ENCODE measurements around the gene ZNF320. TPM values are rescaled to one million over a fixed set of nuclear protein-coding genes. Genes with fewer than 3 reads are reported as not detected.

ZNF320 gene
- total RNA-seq = 5.7 and 11.3 TPM in 2 replicates

DNA sequence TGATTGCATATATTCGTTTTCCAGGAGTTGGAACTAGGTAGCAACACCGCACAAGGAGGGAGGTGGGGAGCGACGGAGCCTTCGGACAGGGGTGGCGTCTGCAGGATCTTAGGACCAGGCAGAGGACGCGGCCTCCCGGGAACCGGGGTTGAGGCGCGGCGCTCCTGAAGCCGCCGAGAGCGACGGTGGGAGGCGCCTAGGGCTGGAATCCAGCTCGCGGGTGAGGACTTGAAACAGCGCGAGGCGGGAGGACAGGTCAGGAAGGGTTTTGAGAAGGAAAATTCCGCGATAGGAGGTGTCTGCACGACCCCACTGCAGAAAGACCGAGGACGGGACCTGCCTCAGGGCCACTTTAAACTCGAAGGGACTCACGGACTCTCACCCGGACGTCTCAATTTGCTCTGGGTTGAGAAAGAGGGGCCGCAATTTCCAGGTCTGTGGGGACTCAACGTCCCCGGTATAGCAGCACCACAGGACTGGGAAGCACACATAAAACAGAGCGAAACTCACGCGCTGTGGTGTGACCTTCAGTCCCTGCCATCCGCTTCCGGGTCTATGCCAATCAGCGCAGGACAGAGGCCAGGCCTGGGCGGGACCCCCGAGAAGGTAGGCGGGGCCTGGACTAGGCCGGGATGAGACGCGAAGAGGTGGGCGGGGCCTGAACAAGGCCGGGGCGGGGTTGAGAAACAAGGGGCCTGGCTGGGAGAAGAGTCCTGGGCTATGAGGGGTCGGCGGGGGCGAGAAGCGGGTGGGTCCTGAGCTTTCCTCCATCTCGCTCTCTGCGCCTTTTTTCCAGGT is at the start of gene ZNF320:
TSS of gene ZNF320 (minus strand) at position 498 of the 798 bp plus-strand sequence. CDS start 7,380 bp downstream, outside the sequence.

DNA sequence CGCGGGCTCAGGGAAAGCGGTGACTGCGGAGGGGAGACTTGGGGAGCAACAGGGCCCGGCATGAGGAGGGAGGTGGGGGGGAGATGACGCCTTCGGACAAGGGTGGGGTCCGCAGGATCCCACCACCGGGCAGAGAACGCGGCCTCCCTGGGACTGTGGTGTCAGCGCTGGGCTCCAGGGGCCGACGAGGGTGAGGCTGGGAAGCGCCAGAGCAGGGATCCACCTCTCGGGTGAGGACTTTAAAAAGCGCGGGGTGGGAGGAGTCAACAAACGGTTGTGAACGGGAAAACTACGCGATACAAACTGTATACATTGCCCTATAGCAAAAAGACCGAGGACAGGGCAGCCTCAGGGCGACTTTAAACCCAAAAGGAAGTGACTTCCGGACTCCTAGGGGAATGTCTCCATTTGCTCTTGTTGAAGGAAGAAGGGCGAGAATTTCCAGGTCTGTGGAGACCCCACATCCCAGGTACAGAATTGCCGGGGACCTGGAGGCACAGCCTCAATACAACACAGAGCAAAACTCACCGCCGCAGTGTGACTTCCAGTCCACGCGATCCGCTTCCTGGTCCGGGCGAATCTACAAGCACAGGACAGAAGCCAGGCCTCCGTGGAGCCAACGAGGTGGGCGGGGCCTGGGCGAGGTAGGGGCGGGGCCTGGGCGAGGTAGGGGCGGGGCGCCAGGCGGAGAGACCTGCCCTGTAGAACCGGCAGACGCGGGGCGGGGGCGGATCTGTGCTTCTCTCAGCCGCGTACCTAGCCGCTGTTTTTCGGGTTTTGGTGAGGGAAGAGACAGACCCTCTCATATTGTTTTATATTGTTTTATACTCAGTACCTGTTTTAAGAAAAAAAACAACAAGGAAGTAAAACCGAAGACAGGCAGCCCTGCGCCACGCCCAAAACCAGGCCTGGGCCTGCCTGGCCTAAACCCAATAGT is 25.7 kb upstream of the ZNF320 start, which contains the start of gene ZNF888:
TSS of gene ZNF888 (minus strand) at position 588 of the 937 bp plus-strand sequence. CDS start 5,555 bp downstream, outside the sequence.

DNA sequence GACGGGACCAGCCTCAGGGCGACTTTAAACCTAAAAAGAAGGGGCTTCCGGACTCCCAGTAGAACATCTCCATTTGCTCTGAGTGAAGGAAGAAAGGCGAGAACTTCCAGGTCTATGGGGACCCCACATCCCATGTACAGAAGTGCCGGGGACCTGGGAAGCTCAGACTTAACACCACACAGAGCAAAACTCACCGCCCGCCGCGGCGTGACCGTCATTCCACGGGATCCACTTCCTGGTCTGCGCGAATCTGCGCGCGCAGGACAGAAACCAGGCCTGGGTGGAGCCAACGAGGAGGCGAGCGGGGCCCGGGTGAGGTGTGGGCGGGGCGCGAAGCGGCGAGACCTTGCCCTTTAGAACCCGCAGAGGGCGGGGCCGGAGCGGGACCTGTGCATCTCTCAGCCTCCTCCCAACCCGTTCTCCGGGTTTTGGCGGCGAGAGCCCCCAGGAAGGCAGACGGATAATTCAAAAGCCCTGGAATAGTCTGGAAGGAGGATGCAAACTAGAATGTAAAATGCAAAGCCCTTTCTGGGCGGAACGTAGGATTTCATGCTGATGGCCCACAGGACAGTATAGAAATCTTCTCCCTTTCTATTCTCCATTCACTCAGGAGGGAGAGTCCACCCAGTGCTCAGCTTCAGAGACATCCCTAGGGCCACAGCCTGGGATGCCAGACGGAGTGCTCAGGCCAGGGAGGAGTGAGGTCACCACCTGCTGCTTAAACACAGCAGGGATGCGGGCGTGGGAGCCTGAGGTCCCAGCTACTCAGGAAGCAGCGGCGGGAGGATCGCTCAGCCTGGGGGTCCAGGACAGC is 39.9 kb downstream of the ZNF320 start, which contains the start of gene ZNF468:
TSS of gene ZNF468 (minus strand) at position 242 of the 814 bp plus-strand sequence. CDS start 3,347 bp downstream, outside the sequence.

Other genes starting within 250 kb of the ZNF320 start
- gene ZNF611, start 162.6 kb downstream of the ZNF320 start, total RNA-seq = 6.2 and 15.4 TPM in 2 replicates
- 1.8 and 5.6 TPM in 2 replicates for gene ZNF600, start 110.8 kb downstream of the ZNF320 start, total RNA-seq
- gene ZNF28, start 76.0 kb downstream of the ZNF320 start, total RNA-seq = 8.7 and 26.9 TPM in 2 replicates
- gene ZNF468, start 40.0 kb downstream of the ZNF320 start, total RNA-seq = 11.3 and 22.0 TPM in 2 replicates
- 3.4 and 5.2 TPM in 2 replicates for gene ZNF888, start 25.8 kb upstream of the ZNF320 start, total RNA-seq
- gene ZNF816, start 65.2 kb upstream of the ZNF320 start, total RNA-seq = 6.3 and 9.4 TPM in 2 replicates
- not detected in 2 replicates for gene ERVV-1, start 116.3 kb upstream of the ZNF320 start, total RNA-seq
- not detected in 2 replicates for gene ERVV-2, start 147.1 kb upstream of the ZNF320 start, total RNA-seq
- 11.7 and 28.2 TPM in 2 replicates for gene ZNF160, start 205.8 kb upstream of the ZNF320 start, total RNA-seq
- 2.3 and 2.9 TPM in 2 replicates for gene ZNF415, start 235.3 kb upstream of the ZNF320 start, total RNA-seq